ENCODE data around the gene CNTD1.

DNA sequence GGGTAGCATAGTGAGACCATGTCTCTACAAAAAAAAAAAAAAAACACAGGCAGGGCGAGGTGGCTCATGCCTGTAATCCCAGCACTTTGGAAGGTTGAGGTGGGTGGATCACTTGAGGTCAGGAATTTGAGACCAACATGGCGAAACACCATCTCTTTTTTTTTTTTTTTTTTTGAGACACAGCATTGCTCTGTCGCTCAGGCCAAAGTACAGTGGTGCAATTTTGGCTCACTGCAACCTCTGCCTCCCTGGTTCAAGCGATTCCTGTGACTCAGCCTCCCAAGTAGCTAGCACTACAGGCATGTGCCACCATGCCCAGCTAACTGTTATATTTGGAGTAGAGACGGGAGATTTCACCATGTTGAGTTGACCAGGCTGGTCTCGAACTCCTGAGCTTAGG is 32.5 kb upstream of the CNTD1 start:
- TF ChIP-seq POLR2AphosphoS5 (IDR thresholded peaks at IDR 0.05; ENCODE audit: borderline replicate concordance, low read depth, low read length) (no peak), EZH2 (IDR thresholded peaks at IDR 0.05) (no peak), FOXP2 (optimal IDR thresholded peaks at IDR 0.05; ENCODE audit: control extremely low read depth, extremely low read length, insufficient read depth) (no peak)
